HG03025 (cell line): Measurements from ENCODE around the gene HCK.
"Not testable (repeated sequence)": the region's sequence is repeated elsewhere in the genome, so short reads cannot be mapped to it uniquely, and the experiment has no call there.

Experiments used
- ATAC-seq: cut with Tn5 transposase; IDR thresholded peaks from one replicate; pipeline ENCODE4 v1.9.1; 2021; ENCODE audit warnings: mild to moderate bottlenecking, moderate library complexity; ENCODE audit not compliant: unreplicated experiment, low FRiP score

HCK gene

GRCh38 chr20:32028647-32029372 is 23.2 kb upstream of the HCK start:
- ATAC-seq = no peak

GRCh38 chr20:32029561-32029960 is 22.5 kb upstream of the HCK start:
- ATAC-seq = no peak

GRCh38 chr20:32031007-32031958 is 20.8 kb upstream of the HCK start:
- ATAC-seq = no peak

GRCh38 chr20:32033316-32033715 is 18.7 kb upstream of the HCK start:
- no peak for ATAC-seq

GRCh38 chr20:32033721-32034120 is 18.3 kb upstream of the HCK start:
- not testable (repeated sequence) for ATAC-seq

GRCh38 chr20:32034581-32035425 is 17.2 kb upstream of the HCK start:
- ATAC-seq = no peak

GRCh38 chr20:32035426-32035779 is 16.6 kb upstream of the HCK start:
- ATAC-seq = no peak

- no peak for ATAC-seq
Measured at GRCh38 chr20:32036252-32036651, 15.8 kb upstream of the HCK start.

GRCh38 chr20:32036716-32037485 is 15.1 kb upstream of the HCK start:
- ATAC-seq = no peak

- ATAC-seq = no peak
Measured at GRCh38 chr20:32037929-32038328, 14.1 kb upstream of the HCK start.

GRCh38 chr20:32040142-32040953 is 11.7 kb upstream of the HCK start:
- peak; percentile 59 for ATAC-seq

GRCh38 chr20:32045999-32046398 is 6.0 kb upstream of the HCK start:
- ATAC-seq = no peak

GRCh38 chr20:32050324-32050841 is 1.7 kb upstream of the HCK start:
- no peak for ATAC-seq

- ATAC-seq = no peak
Measured at GRCh38 chr20:32050851-32051556, 1.0 kb upstream of the HCK start.

- no peak for ATAC-seq
Measured at GRCh38 chr20:32051720-32052089, 337 bp upstream of the HCK start.

GRCh38 chr20:32052778-32053362 is 828 bp downstream of the HCK start:
- no peak for ATAC-seq

- ATAC-seq = no peak
Measured at GRCh38 chr20:32053648-32054047, 1.6 kb downstream of the HCK start.
